ENCODE measurements around the gene DUOX1.

The DUOX1 gene

DNA sequence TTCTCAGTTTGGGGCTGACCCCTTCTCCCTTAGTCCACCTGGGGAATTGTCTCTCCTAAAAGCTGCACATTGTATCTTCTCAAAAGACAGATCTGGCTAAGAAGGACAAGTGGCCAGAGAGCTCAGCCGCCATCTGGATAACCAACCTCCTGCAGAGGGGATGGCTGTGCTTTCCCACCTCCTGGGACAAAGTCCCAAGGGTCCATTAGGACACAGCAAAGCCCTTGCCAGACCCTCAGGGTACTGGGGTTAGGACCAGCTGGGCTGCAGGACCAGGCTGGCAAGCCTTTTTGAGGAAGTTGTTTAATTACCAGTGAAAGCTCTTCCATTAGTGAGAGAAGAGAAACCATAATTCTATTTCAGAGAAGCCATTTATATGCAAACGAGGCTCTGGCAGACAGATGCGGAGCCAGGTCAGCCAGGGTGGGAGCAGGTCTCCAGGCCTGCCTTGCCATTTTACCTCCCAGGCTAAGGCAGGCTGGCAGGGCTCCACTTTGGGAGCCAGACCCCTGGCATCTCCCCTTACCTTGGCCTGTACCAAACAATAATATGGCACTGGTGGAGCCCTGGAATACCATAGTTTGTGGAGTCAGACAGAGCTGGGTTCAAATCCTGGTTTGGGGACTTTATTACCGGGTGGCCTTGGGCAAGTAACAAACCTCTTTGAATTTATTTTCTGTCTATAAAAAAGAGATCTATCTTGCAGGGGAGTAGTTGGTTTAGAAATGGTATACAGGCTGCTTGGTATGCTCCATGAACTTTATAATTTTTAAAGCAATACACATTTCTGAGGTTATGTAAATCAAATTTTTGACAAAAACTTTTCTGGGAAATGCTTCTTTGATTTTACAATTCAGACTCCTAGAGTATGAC, 40.0 kb downstream of the DUOX1 start:
- DNase-seq: no peak

DNA sequence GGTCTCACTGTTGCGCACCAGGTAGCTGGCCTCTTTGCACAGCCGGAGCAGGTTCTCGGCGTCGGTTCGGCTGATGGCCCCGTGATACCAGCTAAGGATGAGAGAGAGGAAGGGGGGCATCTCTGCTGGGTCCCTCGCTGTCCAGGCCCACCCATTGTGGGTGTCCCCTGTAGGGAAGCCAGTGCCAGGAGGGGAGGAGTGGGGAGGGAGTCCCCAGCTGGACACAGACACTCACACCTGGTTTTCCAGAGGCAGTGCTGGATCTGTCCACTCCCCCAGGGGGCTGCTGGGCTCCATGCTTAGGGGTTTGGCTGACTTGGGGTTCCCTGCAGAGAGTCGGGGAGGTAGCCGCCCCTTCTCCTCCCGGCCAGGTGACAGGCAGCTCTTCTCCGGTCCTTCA, 42.1 kb downstream of the DUOX1 start:
- no peak for DNase-seq

DNA sequence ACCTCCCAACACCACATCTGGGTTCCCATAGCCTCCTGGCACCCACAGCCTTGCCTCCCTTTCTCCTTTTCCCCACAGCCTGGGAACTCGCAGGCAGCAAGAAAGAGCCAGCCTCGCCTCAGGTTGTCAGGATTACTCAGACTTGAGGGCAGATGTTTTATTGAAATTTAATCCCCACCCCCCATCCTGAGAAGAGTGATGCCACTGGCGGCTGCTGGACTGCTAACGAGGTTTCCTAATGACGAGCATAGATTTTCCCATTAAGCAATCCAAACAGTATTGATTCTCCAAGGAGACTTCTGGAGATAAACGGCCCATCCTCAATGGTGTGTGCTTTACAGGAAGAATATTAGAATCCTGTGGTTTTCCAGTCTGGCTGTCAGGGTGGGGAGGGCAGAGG, 44.3 kb downstream of the DUOX1 start:
- DNase-seq: no peak

DNA sequence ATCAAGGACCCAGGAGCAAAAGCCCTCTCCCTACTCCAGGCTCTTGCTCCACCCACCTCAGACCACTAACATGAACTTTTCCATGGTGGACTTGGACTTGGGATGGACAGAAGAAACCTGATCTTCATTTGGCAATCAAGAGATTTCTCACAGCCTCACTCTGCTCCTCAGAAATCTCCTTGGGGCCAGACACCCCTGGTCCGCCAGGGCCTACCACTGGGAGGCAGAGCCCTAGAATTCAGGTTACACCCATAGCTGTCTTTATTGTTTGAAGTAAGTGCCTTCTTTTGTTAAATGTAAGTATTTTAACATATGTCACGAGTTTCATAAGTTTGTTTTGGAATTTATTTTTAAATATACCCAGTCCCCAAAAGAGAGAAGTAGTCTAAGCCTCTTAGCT, 44.8 kb downstream of the DUOX1 start:
- no peak for DNase-seq

DNA sequence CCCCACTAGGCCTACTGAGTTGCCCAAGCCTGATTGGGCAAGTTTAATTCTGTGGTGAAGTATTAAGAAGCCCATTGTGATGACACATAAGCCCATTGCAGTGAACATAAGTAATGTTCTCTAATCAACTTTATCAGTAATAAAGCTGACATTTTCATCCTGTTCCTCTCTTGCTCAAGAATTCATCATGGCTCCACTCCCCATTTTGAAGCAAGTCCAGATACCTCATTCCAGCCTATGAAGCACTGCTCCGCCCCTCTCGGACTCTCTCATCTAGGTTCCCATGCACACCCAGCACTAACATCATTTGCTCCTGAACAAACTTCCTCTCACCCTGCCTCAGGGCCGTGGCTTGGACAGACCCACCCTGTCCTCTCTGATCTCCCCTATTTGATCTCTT, 47.5 kb downstream of the DUOX1 start:
- no peak for DNase-seq

DNA sequence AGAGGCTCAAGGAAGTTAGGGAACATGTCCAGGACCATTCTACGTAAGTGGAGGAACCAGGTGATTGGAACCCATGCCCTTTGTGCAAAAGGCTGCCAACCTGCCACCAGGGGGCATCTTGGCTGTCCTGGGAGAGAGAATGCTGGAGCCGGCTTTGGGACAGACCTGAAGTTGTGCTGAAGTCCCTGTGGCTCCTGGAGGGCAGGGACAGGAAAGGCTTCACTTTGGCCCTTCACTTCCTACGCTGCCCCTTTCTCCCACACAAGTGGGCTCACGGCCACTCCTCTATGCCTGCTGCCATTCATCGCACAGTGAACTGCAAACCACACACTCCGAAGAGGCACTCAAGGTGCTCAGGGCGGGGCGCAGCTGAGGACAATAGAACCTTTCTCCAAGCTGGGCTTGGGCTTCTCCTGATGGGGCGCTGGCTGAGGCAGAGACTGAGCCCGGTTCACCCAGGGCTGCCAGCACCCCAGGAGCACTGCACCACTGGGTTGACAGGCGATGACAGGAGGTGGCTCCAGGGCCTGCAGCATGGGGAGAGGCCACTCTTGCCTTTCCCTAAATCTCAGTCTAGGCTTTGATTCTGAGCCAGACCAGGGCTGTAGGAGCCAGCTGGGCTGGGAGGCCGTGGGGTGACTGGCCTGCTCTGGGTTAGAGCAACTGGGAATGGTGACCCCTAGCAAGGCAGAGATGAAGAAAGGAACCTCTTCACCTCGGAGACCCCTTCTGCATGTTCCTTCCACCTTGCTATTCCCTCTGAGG, 49.6 kb downstream of the DUOX1 start:
- DNase-seq: no peak

DNA sequence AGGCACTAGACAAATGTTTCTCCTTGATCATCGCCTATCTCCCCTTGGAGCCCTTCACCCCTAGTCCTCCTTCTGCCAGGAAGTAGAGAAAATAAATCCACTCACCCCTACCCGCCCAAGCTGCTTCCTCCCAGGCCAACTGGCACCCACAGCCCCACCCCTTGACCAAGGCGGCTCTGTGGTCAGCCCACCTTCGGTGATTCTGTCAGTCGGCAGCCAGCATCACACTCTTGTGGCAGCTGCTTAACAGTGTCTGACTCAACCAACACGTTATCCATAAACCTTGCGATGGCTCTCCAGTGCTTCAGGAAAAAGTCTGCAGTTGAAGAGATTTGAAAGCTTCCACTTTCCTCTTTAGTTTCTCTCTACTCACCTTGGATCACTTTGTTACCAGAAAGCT, 50.4 kb downstream of the DUOX1 start:
- no peak for DNase-seq

DNA sequence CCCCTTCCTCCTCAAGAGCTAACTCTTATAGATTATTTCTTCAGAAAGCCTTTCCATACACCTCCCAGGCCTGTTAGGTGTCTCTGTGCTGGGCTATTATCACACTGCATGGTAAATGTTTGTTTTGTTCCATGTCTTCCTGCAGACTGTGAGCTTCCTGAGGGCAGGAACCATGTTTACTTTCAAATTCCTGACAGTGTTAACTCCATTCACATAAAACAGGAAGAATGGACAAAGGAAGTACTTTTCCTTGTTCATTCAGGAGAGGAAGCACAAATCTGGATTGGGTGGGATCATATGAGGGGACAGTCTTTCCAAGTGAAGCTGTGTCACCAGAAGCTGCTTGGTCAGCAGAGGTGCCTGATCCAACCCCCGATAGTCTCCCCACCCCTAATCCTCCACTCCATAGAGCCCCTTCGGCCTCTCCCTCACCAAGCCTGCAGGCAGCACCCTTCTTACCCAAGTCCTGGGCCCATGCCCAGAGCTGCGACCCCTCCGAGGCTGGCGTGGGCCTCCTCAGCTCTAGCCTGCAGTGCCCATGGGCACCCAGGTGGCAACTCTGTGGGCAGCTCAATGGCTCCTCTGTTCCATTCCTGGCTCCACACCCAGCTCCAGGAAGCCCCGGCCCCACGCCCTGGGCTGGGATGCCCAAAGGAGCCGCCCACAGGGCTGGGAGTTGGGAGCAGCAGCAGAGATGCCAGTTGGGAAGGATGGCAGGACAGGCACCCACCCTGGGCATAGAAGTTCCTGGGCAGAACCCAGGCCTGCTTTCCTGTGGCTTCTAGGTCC, 51.0 kb downstream of the DUOX1 start:
- DNase-seq: no peak

DNA sequence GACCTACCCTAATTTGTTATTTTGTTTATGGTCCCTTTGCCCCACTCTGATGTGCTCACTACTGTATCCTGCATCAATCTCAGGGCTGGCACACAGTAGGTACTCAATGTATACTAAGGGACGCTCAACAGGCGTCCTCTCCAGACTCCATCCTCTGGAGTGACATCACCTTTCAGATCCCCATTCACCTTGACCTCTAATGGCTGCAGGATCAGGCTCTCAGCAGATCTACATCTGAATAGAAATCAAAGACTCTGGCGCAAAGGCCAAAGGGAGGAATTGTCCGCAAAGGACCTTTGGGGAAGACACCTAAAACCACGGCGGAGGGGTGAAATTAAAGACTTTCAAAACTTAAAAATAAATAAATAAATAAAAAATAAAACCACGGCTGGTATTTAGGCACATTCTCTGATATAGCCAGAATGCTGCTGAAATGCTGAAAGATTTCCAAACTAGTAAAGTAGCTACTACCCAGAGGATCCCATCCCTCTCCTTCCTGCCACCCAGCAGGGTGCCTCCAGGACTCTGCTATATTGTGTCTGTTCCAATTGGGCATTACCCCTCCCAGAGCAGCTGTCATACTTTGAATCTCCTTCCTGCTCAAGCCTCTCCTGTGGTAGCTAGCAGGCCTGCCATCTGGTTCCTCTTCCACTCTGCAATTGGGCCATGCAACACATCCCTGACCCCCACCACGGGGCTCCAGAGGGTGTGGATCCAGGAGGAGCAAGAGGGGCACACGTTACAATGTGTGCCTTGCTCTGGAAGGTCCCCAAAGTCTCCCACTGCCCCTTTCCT, 51.9 kb downstream of the DUOX1 start:
- DNase-seq: no peak

DNA sequence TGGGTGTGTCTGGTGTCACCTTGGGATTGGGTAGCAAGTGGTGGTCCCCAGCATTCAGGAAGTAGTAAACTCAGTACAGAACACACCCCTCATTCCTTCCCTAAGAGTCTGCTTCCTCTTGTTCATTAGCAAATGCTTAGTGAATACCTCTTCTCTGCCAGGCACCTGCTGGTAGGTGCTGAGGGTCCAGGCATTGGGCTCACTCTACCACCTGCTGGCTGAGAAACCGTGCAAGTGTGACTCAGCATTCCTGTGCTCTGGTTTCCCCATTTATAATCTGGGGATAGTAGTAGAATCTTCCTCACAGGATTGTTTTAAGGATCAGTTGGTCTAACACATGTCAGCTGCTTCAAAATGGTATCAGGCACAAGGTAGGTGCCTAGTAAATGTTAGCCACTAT, 53.2 kb downstream of the DUOX1 start:
- DNase-seq: no peak

DNA sequence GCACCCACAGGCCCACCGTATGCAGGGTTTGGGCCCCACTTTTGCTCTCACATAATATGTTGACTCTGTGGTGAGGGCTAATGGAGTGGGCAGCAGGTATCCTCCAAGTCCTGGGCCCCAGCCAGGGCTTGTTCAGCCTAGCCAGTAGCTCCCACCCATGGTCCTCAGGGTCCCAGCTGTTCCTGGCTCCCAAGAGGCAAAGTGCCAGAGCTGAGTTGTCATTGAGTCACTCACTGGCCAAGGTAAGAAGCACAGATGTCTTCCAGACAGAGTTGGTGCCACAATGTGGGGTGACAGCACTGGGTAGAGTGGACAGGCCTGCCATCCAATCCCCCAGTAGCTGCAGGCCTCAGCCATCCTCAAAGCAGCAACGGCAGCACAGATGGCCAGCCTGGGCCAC, 53.7 kb downstream of the DUOX1 start:
- DNase-seq: no peak

DNA sequence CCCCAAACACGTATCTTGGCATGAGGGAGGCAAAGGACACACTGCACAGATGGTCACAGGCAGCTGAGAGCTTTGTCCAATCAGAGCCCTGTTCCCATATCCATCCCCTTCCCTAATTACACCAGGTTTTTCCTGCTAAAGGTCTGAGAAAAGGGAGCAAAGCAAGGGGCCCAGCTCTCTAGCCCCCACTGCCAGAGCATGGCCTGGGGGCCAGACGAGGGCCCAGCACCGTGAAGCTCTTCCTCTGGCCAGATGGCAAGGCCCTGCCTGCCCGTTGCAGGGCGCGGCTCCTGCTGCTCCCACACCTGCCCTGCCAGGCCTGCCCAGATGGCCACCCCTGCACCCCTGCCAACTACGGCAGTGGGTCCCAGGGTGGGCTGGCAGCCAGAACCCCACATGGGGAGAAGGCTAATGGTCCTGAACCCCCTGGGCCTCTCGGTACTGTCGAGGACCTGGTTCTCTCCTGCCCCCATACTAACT, 54.8 kb downstream of the DUOX1 start:
- DNase-seq: no peak

DNA sequence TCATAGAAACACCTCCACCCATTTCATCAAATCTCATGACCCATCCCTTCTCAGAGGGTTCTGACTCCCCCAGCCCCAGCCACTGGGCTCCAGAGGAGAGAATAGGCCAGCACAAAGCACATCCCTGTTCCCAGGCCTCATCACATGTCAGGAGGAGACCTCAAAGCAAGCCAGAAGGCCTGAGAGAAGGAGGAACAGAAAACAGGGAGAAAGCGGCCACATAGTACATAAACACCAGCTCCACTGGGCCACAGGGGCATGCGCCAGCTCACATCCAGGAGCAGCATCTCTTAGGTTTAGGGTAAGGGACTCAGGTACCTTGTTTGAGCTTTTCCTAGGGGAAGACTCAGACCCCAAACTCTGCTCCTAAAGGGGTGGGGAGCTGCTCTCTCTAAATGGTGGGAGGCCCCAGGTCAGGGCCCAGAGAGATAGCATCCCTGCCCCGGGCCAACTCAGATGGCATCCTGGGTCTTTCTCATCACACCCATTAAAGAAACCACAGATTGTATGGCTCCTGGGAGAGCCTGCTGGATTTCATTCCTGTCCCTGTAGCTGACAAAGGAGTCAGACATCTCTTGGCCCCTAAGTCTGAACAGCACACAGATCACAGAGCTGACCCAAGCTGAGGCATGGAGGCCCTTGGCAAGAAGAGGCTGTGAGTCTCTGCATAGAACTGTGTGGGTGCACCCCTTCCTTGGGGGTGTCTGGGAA, 55.4 kb downstream of the DUOX1 start:
- no peak for DNase-seq

DNA sequence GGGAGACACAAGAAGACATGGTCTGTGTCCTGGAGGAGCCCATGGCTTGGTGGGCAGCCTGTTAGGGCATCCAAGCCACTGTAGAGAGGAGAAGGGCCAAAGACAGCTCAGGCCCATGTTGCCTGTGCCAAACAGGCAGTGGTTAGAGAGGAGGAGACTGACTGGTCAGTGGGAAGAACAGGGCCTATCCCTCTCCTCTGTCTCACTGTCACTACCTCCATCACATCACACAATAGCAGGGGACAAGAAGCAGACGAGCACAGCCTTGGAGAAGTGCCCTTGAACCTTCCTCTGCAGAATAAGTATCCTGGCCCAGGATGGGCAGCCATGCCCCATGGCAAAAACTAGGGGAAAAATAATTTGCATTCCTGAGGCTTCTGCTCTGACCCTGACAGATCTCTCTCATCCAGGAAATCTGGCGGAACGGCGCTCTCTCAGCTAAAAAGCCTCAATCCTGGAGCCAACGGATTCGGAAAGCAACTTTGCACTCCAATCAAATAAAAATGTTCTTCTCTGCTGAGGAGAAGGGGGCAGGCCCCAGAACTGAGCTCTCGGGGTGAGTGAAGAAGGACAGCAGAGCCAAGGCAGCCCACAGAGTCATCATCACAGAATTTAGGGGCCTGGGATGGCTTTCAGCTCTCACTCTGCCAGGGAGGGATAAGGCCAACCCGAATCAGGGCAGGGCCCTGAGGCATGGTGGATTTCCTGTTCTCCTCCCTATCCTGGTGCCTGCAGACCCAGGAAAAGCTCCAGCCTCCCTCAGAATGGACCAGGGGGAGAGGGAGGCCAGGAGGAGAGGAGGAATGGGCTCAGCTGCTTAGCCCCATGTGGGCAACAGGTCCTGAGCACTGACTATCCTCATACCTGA, 56.3 kb downstream of the DUOX1 start:
- no peak for DNase-seq

DNA sequence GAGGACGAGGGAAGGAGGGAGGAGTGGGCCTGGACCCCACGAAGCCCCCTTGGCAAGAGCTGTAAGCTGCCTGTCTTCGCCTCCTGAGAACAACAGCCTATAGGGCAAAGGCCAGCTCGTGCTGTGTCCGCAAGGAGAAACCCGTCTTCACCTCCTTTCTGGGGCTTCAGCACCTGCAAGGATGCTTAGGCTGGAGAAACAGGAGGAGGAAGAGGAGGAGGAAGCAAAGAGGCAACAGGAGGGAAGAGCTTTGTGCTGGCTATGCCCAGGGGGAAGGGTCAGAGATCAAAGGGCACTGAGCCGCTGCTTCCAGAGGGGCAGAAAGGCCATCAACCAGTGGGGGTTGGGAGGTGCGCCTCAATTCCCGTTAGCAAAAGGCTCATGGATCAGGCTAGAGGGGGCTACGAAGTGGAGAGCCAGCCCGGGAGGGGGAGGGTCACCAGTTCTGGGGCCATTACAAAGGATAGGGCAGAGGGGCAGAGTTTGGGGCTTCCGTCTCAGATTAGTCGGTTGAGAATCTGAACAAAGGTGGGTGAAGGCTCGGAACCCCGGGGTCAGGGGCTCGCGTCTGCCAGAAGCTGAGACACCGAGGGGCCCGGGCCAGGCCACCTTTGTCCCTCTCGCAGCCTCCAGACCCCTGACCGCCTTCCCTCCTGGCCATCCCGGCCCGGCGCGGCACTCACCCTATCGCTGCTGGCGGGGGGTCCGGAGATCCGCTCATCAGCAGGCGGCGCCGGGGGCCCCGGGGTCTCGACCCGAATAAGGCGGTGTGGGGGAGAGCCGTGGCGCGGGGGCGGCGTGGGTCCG, 57.2 kb downstream of the DUOX1 start:
- no peak for DNase-seq

DNA sequence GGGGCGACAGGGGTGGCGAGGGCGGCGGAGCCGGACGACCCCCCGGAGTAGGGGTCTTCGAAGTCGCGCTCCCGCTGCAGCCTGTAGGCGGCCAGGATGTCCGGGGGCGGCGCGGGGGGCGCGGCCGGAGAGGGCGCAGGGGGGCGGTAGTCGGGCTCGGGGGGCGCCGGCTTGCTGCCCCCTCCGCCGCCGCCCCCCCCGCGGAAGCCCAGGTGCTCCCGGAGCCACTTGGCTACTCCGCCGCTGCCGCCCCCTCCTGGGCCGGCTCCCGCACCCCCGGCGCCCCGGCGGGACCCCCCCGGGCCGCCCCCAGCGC, 57.7 kb downstream of the DUOX1 start:
- DNase-seq: no peak

DNA sequence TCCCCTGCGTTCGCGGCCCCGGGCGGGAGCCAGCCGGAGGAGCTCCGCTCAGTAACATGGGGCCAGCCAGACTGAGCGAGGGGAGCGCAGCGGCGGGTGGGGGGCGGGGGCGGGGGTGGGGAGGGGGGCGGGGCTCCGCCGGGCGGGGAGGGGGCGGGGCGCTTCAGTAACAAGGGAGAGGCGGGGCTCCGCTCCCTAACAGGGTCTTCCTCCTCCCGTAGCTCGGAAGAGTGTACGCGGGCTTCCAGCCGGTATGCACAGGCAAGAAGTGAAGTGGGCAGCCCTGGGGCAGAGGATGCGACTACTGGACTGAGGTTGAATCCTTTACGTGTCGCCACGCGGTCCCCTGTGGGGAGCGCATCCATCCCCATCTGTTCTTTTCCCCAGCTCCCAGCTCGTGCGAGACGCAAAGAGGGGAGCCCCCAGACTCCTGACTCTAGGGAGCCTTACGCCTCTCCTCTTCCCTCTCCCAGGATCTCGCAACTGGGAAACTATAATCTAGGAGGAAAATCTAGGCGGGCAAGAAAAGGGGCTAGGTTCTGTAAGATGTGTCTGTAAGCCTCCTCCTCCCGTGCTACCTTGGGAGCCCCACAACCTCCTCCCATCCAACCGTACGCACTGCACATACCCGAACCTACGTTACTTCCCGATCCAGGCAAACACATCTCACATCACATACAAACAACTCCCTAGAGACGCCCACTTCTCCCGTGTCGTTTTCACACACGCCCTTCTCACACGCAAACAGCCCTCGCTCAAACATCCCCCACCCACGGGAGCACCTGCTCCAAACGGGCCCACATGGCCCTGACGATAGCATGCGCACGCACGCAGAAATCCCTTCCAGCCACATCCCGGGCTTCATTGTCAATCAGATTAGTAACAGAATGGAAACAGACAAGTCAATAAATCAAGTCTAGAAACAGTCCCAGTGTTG, 58.4 kb downstream of the DUOX1 start, which contains the start of gene SHF:
Gene SHF (minus strand): TSS at position 73 of the 937 bp plus-strand sequence. CDS start 15 bp downstream, at position 58.
- DNase-seq: peak; percentile 41

DNA sequence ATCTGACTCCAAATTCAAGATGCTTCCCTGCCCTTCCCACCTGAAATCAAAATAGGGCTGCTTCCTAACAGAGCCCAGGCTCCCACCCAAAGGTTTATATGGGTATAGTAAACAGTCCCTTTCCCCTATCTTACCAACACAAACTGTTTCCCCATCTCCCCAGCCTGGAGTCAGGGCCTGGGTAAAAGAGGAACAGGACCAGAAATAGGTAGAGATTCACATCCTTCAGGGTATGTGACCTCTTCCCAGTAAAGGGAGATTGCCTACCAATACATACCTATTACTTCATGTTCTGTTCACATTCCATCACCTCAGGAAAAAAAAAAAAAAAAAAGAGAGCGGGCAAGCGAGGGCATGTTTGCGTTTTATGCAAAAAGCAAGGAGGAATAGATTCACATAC, 67.7 kb downstream of the DUOX1 start:
- no peak for DNase-seq
